ENCODE measurements around the gene GLB1L3. TPM values are rescaled to one million over a fixed set of nuclear protein-coding genes. Genes with fewer than 3 reads are reported as not detected.

The GLB1L3 gene
- total and polyA plus RNA-seq, 2 of the 4 experiments (the other 2 are of a cell fraction), result not detected

- Histone ChIP-seq H3K36me3 (ENCODE audit: control insufficient read depth, insufficient read depth, low read length) (no peaks in the 10 kb centered on the region), H4K8ac (ENCODE audit: low read depth in 2 of 2, low read length in 2 of 2) (no peak overlapping the region), H3K4ac (ENCODE audit: low read depth, low read length) (no peak overlapping the region), H2BK15ac (ENCODE audit: low read depth, low read length) (no peak overlapping the region), H3K27ac (ENCODE audit: insufficient read depth, low read length) (no peak overlapping the region), H4K91ac (ENCODE audit: insufficient read depth, low read depth, low read length) (no peak overlapping the region), H2AK5ac (ENCODE audit: low read depth, low read length) (no peak overlapping the region), H3K4me3 (ENCODE audit: insufficient read depth, low read depth, low read length) (no peak overlapping the region), H4K20me1 (ENCODE audit: insufficient read depth, low read length) (no peaks in the 10 kb centered on the region), H3K14ac (replicated peaks; ENCODE audit: low read depth, low read length) (no peak overlapping the region), H2BK5ac (ENCODE audit: low read depth, low read length, poor library complexity, severe bottlenecking) (no peak overlapping the region), H3K79me1 (ENCODE audit: low read depth in 1 of 2, low read length in 2 of 2) (no peaks in the 10 kb centered on the region), H2BK20ac (ENCODE audit: low read depth, low read length) (no peak overlapping the region), H3K18ac (ENCODE audit: low read depth, low read length) (no peak overlapping the region), H2AFZ (replicated peaks; ENCODE audit: low read length, poor library complexity) (no peak overlapping the region), H3K27me3 (ENCODE audit: control insufficient read depth, insufficient read depth, low read length) (no peaks in the 10 kb centered on the region; the same call in 1 of the 2 replicates), H3K9me1 (ENCODE audit: insufficient read depth, low read length) (no peaks in the 10 kb centered on the region), H2AK9ac (replicated peaks; ENCODE audit: low read depth, low read length, poor library complexity) (no peak overlapping the region), H3K9me3 (ENCODE audit: control insufficient read depth, insufficient read depth, low read length) (peaks cover 9% of the 10 kb centered on the region), H3K4me1 (ENCODE audit: control insufficient read depth, insufficient read depth, low read length) (no peaks in the 10 kb centered on the region), H3K4me2 (ENCODE audit: low read depth, low read length) (no peak overlapping the region), H2BK120ac (ENCODE audit: low read depth, low read length) (no peak overlapping the region), H3K56ac (ENCODE audit: extremely low read depth, insufficient read depth, low read length) (no peak overlapping the region), H3K23ac (ENCODE audit: low read depth, low read length) (no peak overlapping the region), H4K5ac (ENCODE audit: low read depth, low read length) (no peak overlapping the region), H3K9ac (ENCODE audit: low read depth, low read length) (no peak overlapping the region)
- no peak for ATAC-seq (ENCODE audit: low read depth)
- CTCF ChIA-PET, result no interaction called here
- in situ Hi-C loops (cut with MboI; ENCODE audit: low sequenced_read_pairs) (no loop called here), dilution Hi-C loops (cut with HindIII; ENCODE audit: low sequenced_read_pairs, unreplicated experiment) (no loop called here), intact Hi-C loops (cut with micrococcal nuclease) (no loop called here)
- no peak for DNase-seq
- POLR2A ChIA-PET (ENCODE audit: unreplicated experiment), result no interaction called here
- TF ChIP-seq FOS (IDR thresholded peaks at IDR 0.05; ENCODE audit: low read depth, low read length) (no peak), CHD1 (IDR thresholded peaks at IDR 0.05; ENCODE audit: low read depth, low read length) (no peak), POLR2A (IDR thresholded peaks at IDR 0.05; ENCODE audit: low read depth, low read length) (no peak), SMC3 (IDR thresholded peaks at IDR 0.05; ENCODE audit: low read depth, low read length) (no peak), CEBPB (IDR thresholded peaks at IDR 0.05; ENCODE audit: low read depth, low read length) (no peak), RFX5 (IDR thresholded peaks at IDR 0.05; ENCODE audit: low read depth, low read length) (no peak), NFE2L2 (IDR thresholded peaks at IDR 0.05; ENCODE audit: low read depth, low read length) (no peak), ELK1 (IDR thresholded peaks at IDR 0.05; ENCODE audit: borderline replicate concordance, low read depth, low read length) (no peak), RCOR1 (IDR thresholded peaks at IDR 0.05; ENCODE audit: insufficient replicate concordance, low read length) (no peak), MAFK (IDR thresholded peaks at IDR 0.05; ENCODE audit: low read depth, low read length) (no peak)
- TF ChIP-seq, protein P1, sequence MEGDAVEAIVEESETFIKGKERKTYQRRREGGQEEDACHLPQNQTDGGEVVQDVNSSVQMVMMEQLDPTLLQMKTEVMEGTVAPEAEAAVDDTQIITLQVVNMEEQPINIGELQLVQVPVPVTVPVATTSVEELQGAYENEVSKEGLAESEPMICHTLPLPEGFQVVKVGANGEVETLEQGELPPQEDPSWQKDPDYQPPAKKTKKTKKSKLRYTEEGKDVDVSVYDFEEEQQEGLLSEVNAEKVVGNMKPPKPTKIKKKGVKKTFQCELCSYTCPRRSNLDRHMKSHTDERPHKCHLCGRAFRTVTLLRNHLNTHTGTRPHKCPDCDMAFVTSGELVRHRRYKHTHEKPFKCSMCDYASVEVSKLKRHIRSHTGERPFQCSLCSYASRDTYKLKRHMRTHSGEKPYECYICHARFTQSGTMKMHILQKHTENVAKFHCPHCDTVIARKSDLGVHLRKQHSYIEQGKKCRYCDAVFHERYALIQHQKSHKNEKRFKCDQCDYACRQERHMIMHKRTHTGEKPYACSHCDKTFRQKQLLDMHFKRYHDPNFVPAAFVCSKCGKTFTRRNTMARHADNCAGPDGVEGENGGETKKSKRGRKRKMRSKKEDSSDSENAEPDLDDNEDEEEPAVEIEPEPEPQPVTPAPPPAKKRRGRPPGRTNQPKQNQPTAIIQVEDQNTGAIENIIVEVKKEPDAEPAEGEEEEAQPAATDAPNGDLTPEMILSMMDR (conservative IDR thresholded peaks at IDR 0.05; ENCODE audit: low read depth, low read length), result no peak
- 80% methylated on average over 2 of the region's 7 CpGs; no CpG with 5 or more reads in 1 of the 2 experiments for WGBS, 2 experiments (ENCODE audit: extremely low coverage in 2 of 2, insufficient read length in 1 of 2)
- no TSS peak for BruUV-seq (replicated peaks)
Measured at GRCh38 chr11:134338654-134339053, 62.5 kb downstream of the GLB1L3 start.

Measured in IMR-90 (cell line).